KMS-11 (cell line): Measurements from ENCODE around the gene RNF13.

Experiments used
- H2AFZ ChIP-seq: fragments of 200-600 bp; sonication (generic); 2 replicates; pipeline ENCODE4 v1.6.1; 2016; ENCODE audit warnings: antibody characterized with exemption, mixed run types, low read depth
- H3K27ac ChIP-seq: fragments of 200-600 bp; sonication (generic); 2 replicates; pipeline ENCODE4 v1.6.1; 2016; ENCODE audit warnings: mild to moderate bottlenecking, mixed run types
- H3K27me3 ChIP-seq: fragments of 200-600 bp; sonication (generic); 2 replicates; pipeline ENCODE4 v1.6.1; 2017; ENCODE audit warnings: mild to moderate bottlenecking, low read depth, mixed run types, moderate library complexity; ENCODE audit not compliant: insufficient read depth
- H3K36me3 ChIP-seq: fragments of 200-600 bp; sonication (generic); 2 replicates; pipeline ENCODE4 v1.6.1; 2017; ENCODE audit warnings: mild to moderate bottlenecking, mixed run types; ENCODE audit not compliant: insufficient read depth
- H3K4me1 ChIP-seq: fragments of 200-600 bp; sonication (generic); 2 replicates; pipeline ENCODE4 v1.6.1; 2016; ENCODE audit warnings: mild to moderate bottlenecking, low read depth, mixed run types; ENCODE audit not compliant: poor library complexity, severe bottlenecking
- H3K4me2 ChIP-seq: fragments of 200-600 bp; sonication (generic); 2 replicates; pipeline ENCODE4 v1.7.0; 2016; ENCODE audit warnings: mild to moderate bottlenecking, mixed run types
- H3K4me3 ChIP-seq: fragments of 200-600 bp; sonication (generic); IDR thresholded peaks from 2 replicates; pipeline ENCODE4 v1.6.1; 2017; ENCODE audit warnings: low read depth, low read length, mixed read lengths; ENCODE audit not compliant: insufficient read depth
- H3K79me2 ChIP-seq: fragments of 200-600 bp; sonication (generic); 2 replicates; pipeline ENCODE4 v1.6.1; 2016; ENCODE audit warnings: low read depth, mixed run types; ENCODE audit not compliant: insufficient read depth
- H3K9ac ChIP-seq: fragments of 200-600 bp; sonication (generic); 2 replicates; pipeline ENCODE4 v1.6.1; 2016; ENCODE audit warnings: mild to moderate bottlenecking, mixed run types
- H4K20me1 ChIP-seq: fragments of 200-600 bp; sonication (generic); 2 replicates; pipeline ENCODE4 v1.6.1; 2016; ENCODE audit warnings: mild to moderate bottlenecking, mixed run types; ENCODE audit not compliant: insufficient read depth
- CTCF ChIP-seq: fragments of 200-600 bp; sonication (generic); conservative IDR thresholded peaks from 2 replicates; pipeline ENCODE4 v1.6.1; 2017; ENCODE audit warnings: low read depth, mild to moderate bottlenecking, antibody characterized with exemption, low read length, moderate library complexity, mixed read lengths

Gene RNF13

GRCh38 chr3:149895769-149896168 is 82.8 kb downstream of the RNF13 start:
- TF ChIP-seq CTCF: no peak
- no peaks in the 10 kb centered on the region for H3K27me3 ChIP-seq
- H3K36me3 ChIP-seq: no peaks in the 10 kb centered on the region
- H3K4me1 ChIP-seq: no peaks in the 10 kb centered on the region
- H3K9ac ChIP-seq: no peak overlapping the region
- no peak overlapping the region for H3K27ac ChIP-seq
- H2AFZ ChIP-seq: no peak overlapping the region
- no peak overlapping the region for H3K4me2 ChIP-seq
- H4K20me1 ChIP-seq: no peaks in the 10 kb centered on the region
- H3K79me2 ChIP-seq: no peaks in the 10 kb centered on the region
- no peak overlapping the region for H3K4me3 ChIP-seq

GRCh38 chr3:149898771-149899170 is 85.8 kb downstream of the RNF13 start:
- TF ChIP-seq CTCF: no peak
- Histone ChIP-seq H3K79me2 (no peaks in the 10 kb centered on the region), H3K4me1 (no peaks in the 10 kb centered on the region), H3K27me3 (no peaks in the 10 kb centered on the region), H3K36me3 (no peaks in the 10 kb centered on the region), H2AFZ (no peak overlapping the region), H3K9ac (no peak overlapping the region), H3K27ac (no peak overlapping the region), H3K4me3 (no peak overlapping the region), H4K20me1 (no peaks in the 10 kb centered on the region), H3K4me2 (no peak overlapping the region)

DNA sequence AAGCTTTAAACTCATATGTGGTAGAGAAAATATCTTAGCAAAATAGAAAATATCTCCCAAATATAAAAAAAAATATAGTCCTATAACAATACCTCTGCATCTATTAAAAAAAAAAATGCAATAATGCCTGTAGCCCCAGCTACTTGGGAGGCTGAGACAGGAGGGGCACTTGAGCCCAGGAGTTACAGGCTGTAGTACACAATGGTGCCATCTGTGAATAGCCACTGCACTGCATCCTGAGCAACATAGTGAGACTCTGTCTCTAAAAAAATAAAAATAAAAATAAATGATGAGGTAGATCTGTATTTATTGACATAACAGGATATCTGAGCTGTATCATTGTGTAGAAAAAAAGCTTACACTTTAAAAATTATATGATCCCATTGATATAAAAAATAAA is 87.3 kb downstream of the RNF13 start:
- H3K4me1 ChIP-seq: no peaks in the 10 kb centered on the region
- H3K27ac ChIP-seq: no peak overlapping the region
- H2AFZ ChIP-seq: no peak overlapping the region
- H3K27me3 ChIP-seq: no peaks in the 10 kb centered on the region
- H4K20me1 ChIP-seq: no peaks in the 10 kb centered on the region
- no peaks in the 10 kb centered on the region for H3K79me2 ChIP-seq
- H3K4me2 ChIP-seq: no peak overlapping the region
- no peaks in the 10 kb centered on the region for H3K36me3 ChIP-seq
- TF ChIP-seq CTCF: no peak
- H3K4me3 ChIP-seq: no peak overlapping the region
- no peak overlapping the region for H3K9ac ChIP-seq

DNA sequence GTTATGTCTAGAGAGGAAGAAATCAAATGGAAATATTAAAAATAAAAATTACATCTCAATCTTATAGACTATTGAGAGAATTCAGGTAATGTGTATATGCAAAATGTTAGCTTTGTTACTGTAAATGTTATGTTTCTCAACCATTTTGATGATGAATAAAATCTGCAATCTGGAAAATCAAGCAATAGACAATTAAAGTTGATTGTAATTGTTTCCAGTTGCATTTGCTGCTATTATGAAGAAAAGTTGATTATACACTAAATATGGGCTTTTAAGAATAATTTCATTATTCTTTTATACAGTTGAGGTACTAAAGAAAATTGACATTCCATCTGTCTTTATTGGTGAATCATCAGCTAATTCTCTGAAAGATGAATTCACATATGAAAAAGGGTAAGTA is 88.8 kb downstream of the RNF13 start:
- no peaks in the 10 kb centered on the region for H3K4me1 ChIP-seq
- H3K27me3 ChIP-seq: no peaks in the 10 kb centered on the region
- no peak overlapping the region for H2AFZ ChIP-seq
- no peak overlapping the region for H3K4me2 ChIP-seq
- no peak overlapping the region for H3K9ac ChIP-seq
- H3K27ac ChIP-seq: no peak overlapping the region
- no peaks in the 10 kb centered on the region for H3K79me2 ChIP-seq
- no peaks in the 10 kb centered on the region for H4K20me1 ChIP-seq
- no peak for TF ChIP-seq CTCF
- no peaks in the 10 kb centered on the region for H3K36me3 ChIP-seq
- no peak overlapping the region for H3K4me3 ChIP-seq
